CD14-positive monocyte (primary cell): Measurements from ENCODE around the gene SBF1. TPM values are rescaled to one million over a fixed set of nuclear protein-coding genes. Genes with fewer than 3 reads are reported as not detected.

Source experiments
- DNase-seq, 3 donors: peaks; one replicate each; pipeline ENCODE4 v3.0.0-alpha.2; 2011 to 2022
- H2AFZ ChIP-seq: 2 replicates; pipeline ENCODE4 v1.6.0; 2012; ENCODE audit warnings: mild to moderate bottlenecking, low read depth, low read length, inconsistent platforms; ENCODE audit not compliant: insufficient read depth, poor library complexity, severe bottlenecking
- H3K27ac ChIP-seq, 2 donors: 1 replicate in 1 of 2; 2 replicates in 1 of 2; pipeline ENCODE4 v1.5.1; 2012 to 2013; ENCODE audit warnings: low read length in 2 of 2, control low read depth in 1 of 2, inconsistent platforms in 1 of 2, low read depth in 1 of 2, mild to moderate bottlenecking in 1 of 2
- H3K27me3 ChIP-seq, 2 donors: one replicate each; pipeline versions ENCODE4 v1.6.0 to v1.6.1; 2011 to 2013; ENCODE audit warnings: low read length in 2 of 2; ENCODE audit not compliant: control insufficient read depth in 2 of 2, insufficient read depth in 2 of 2
- H3K36me3 ChIP-seq, 2 donors: replicated peaks in 1 of 2; 1 replicate in 1 of 2; 2 replicates in 1 of 2; pipeline versions ENCODE4 v1.5.1 to v1.6.1; 2012 to 2013; ENCODE audit warnings: low read length in 2 of 2, control low read depth in 1 of 2, inconsistent platforms in 1 of 2, mild to moderate bottlenecking in 1 of 2; ENCODE audit not compliant: insufficient read depth in 2 of 2, control insufficient read depth in 1 of 2
- H3K4me1 ChIP-seq, 2 donors: 1 replicate in 1 of 2; 2 replicates in 1 of 2; pipeline versions ENCODE4 v1.5.1 to v1.6.1; 2012 to 2013; ENCODE audit warnings: low read length in 2 of 2, control low read depth in 1 of 2, inconsistent platforms in 1 of 2, mild to moderate bottlenecking in 1 of 2, moderate library complexity in 1 of 2; ENCODE audit not compliant: insufficient read depth in 2 of 2, control insufficient read depth in 1 of 2
- H3K4me2 ChIP-seq: replicated peaks from 2 replicates; pipeline ENCODE3; 2012; ENCODE audit warnings: low read length, moderate library complexity, mild to moderate bottlenecking; ENCODE audit not compliant: poor library complexity, severe bottlenecking; ENCODE audit errors: extremely low read depth
- H3K4me3 ChIP-seq, 3 experiments: fragments of 200-600 bp in 1 of 3; sonication (generic) in 1 of 3; replicated peaks in 1 of 3; 1 replicate in 2 of 3; 2 replicates in 1 of 3; pipeline ENCODE4 v1.5.1; 2011 to 2013; ENCODE audit warnings: low read length in 3 of 3, mild to moderate bottlenecking in 3 of 3, control low read depth in 2 of 3, low read depth in 2 of 3, inconsistent platforms in 1 of 3, moderate library complexity in 1 of 3
- H3K79me2 ChIP-seq: 2 replicates; pipeline ENCODE4 v1.6.0; 2012; ENCODE audit warnings: mild to moderate bottlenecking, control low read depth, inconsistent platforms, low read length, moderate library complexity; ENCODE audit not compliant: insufficient read depth
- H3K9ac ChIP-seq: 2 replicates; pipeline ENCODE4 v1.6.0; 2017; ENCODE audit warnings: low read length, mild to moderate bottlenecking; ENCODE audit not compliant: insufficient read depth, poor library complexity, severe bottlenecking
- H3K9me3 ChIP-seq, 2 donors: replicated peaks in 1 of 2; 1 replicate in 1 of 2; 2 replicates in 1 of 2; pipeline versions ENCODE4 v1.5.1 to v1.6.1; 2012 to 2013; ENCODE audit warnings: low read length in 2 of 2, control low read depth in 1 of 2; ENCODE audit not compliant: control insufficient read depth in 1 of 2, insufficient read depth in 1 of 2
- H4K20me1 ChIP-seq: 2 replicates; pipeline ENCODE4 v1.6.0; 2012; ENCODE audit warnings: mild to moderate bottlenecking, low read length, control low read depth, moderate library complexity; ENCODE audit not compliant: insufficient read depth
- H3K27ac Mint-ChIP-seq, 7 donors: one replicate each; pipeline ENCODE4 v1.8.0; 2020; ENCODE audit warnings: mild to moderate bottlenecking in 7 of 7, mixed read lengths in 7 of 7, moderate library complexity in 6 of 7, inconsistent platforms in 2 of 7
- H3K27me3 Mint-ChIP-seq, 3 donors: one replicate each; pipeline ENCODE4 v1.8.0; 2021 to 2022; ENCODE audit warnings: low read depth in 3 of 3, mild to moderate bottlenecking in 3 of 3, mixed read lengths in 3 of 3, moderate library complexity in 3 of 3, inconsistent platforms in 1 of 3
- H3K36me3 Mint-ChIP-seq, 2 donors: one replicate each; pipeline ENCODE4 v1.8.0; 2020; ENCODE audit warnings: mixed read lengths in 2 of 2, inconsistent platforms in 1 of 2, mild to moderate bottlenecking in 1 of 2
- H3K4me1 Mint-ChIP-seq: one replicate; pipeline ENCODE4 v1.8.0; 2020; ENCODE audit warnings: mild to moderate bottlenecking, mixed read lengths
- H3K4me3 Mint-ChIP-seq, 2 donors: one replicate each; pipeline ENCODE4 v1.8.0; 2020; ENCODE audit warnings: mild to moderate bottlenecking in 2 of 2, mixed read lengths in 2 of 2, moderate library complexity in 1 of 2
- H3K9me3 Mint-ChIP-seq, 7 donors: one replicate each; pipeline ENCODE4 v1.8.0; 2020 to 2022; ENCODE audit warnings: mixed read lengths in 7 of 7, mild to moderate bottlenecking in 6 of 7, moderate library complexity in 6 of 7, inconsistent platforms in 2 of 7
- CTCF ChIP-seq: fragments of 200-600 bp; IDR thresholded peaks from one replicate; pipeline ENCODE4 v1.8.0; 2022; ENCODE audit warnings: antibody characterized with exemption, mild to moderate bottlenecking
- WGBS: methylation state at CpG from one replicate; pipeline ENCODE4 v1.1.5; 2013; ENCODE audit warnings: missing lambda C conversion rate; ENCODE audit not compliant: insufficient coverage; 5-methylcytosine and 5-hydroxymethylcytosine counted together
- intact Hi-C, 2 donors: fragments of 100-400 bp; cut with micrococcal nuclease; formaldehyde crosslinking; loops; one replicate each; pipeline versions ENCODE4 v1.15.0 to v1.15.1; 2023
- polyA plus RNA-seq, 3 donors: library from polyadenylated mRNA; depleted of rRNA in 1 of 3; unstranded in 2 of 3; stranded (reverse) in 1 of 3; fragments of 300-500 nt in 2 of 3; fragments of >200 nt in 1 of 3; fragmentation: Illumina TruSeq in 2 of 3; gene quantifications; 1 replicate in 2 of 3; 2 replicates in 1 of 3; pipeline ENCODE4 v1.2.3, GENCODE V29; 2012 to 2021

SBF1 gene
- polyA plus RNA-seq, 3 donors, result 4.0 to 45.9 (median 6.2) TPM

DNA sequence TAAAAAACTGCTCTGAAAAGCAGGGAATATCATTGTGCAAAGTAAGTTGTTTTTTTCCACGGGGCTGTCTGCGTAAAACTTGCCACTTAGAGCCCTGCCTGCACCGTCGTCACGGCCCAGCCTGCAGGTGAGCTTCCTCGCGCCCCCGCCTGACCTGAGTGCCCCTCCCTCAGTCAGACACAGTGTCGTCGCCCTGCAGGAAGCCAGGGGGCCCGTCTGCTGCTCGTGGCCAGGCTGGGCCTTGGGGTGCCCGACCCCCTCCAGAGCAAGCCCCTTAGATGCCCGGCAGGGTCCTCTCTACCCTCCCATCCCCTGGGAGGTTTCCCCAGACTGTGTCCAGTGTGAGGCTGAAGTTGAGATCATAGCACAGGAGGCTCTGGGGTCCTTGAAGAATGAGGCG is 31.6 kb downstream of the SBF1 start:
- WGBS, result 81% methylated on average over 14 of the region's 15 CpGs
- TF ChIP-seq CTCF, result no peak
- Histone ChIP-seq H2AFZ (no peak overlapping the region), H3K27me3 (no peaks in the 10 kb centered on the region), H4K20me1 (peaks cover 58% of the 10 kb centered on the region), H3K36me3 (peaks cover 72 to 88% of the 10 kb centered on the region in 2 donors), H3K4me3 (no peak overlapping the region), H3K9ac (no peak overlapping the region), H3K4me2 (no peak overlapping the region), H3K4me1 (no peaks in the 10 kb centered on the region), H3K27ac (no peak overlapping the region), H3K79me2 (no peaks in the 10 kb centered on the region), H3K9me3 (no peaks in the 10 kb centered on the region)
- Mint-ChIP-seq H3K4me3 (no peak overlapping the region), H3K27ac (peak overlapping the region in 4 of 7 donors; percentile 36 to 68 (median 57)), H3K27me3 (no peaks in the 10 kb centered on the region), H3K4me1 (peaks cover 2% of the 10 kb centered on the region), H3K9me3 (no peaks in the 10 kb centered on the region), H3K36me3 (peaks cover 42 to 76% of the 10 kb centered on the region in 2 donors)
- intact Hi-C loops, result no loop called here
- no peak for DNase-seq

- DNase-seq, result no peak
- no peaks in the 10 kb centered on the region for H3K4me1 ChIP-seq
- Mint-ChIP-seq H3K27me3 (no peaks in the 10 kb centered on the region), H3K4me3 (no peak overlapping the region), H3K4me1 (peaks cover 2% of the 10 kb centered on the region), H3K27ac (peak overlapping the region in 2 of 7 donors; percentile 60 to 76), H3K36me3 (peaks cover 45 to 77% of the 10 kb centered on the region in 2 donors), H3K9me3 (no peaks in the 10 kb centered on the region)
- peaks cover 47% of the 10 kb centered on the region for H4K20me1 ChIP-seq
- H3K27ac ChIP-seq, result no peak overlapping the region
- TF ChIP-seq CTCF, result no peak
- no peaks in the 10 kb centered on the region for H3K79me2 ChIP-seq
- no peak overlapping the region for H3K4me2 ChIP-seq
- H2AFZ ChIP-seq, result no peak overlapping the region
- H3K9ac ChIP-seq, result no peak overlapping the region
- WGBS, result 94% methylated on average over 13 of the region's 17 CpGs
- H3K36me3 ChIP-seq, result peaks cover 69 to 88% of the 10 kb centered on the region in 2 donors
- H3K9me3 ChIP-seq, result no peaks in the 10 kb centered on the region
- no peak overlapping the region for H3K4me3 ChIP-seq
- intact Hi-C loops, result no loop called here
- no peaks in the 10 kb centered on the region for H3K27me3 ChIP-seq
Measured at GRCh38 chr22:50441428-50441993, 33.3 kb downstream of the SBF1 start.
